Heart left ventricle (tissue), 16 donors: ENCODE results near the gene PSMB2. TPM values are rescaled to one million over a fixed set of nuclear protein-coding genes. Genes with fewer than 3 reads are reported as not detected.

Experiments
- ATAC-seq, 4 donors: fragments of 200-7000 bp; cut with Tn5 transposase; one replicate each; pipeline ENCODE4 v1.9.1; 2020 to 2022; ENCODE audit warnings: moderate library complexity in 4 of 4, mild to moderate bottlenecking in 3 of 4, moderate number of reproducible peaks in 1 of 4
- DNase-seq, 5 donors: peaks; one replicate each; pipeline ENCODE4 v3.0.0-alpha.2; 2020
- H3K27ac ChIP-seq, 12 donors: fragments of 200-600 bp; sonication (generic) in 4 of 12; one replicate each; pipeline versions ENCODE4 v1.5.0 to v1.8.0; 2016 to 2022; ENCODE audit warnings: mild to moderate bottlenecking in 2 of 12
- H3K27me3 ChIP-seq, 9 donors: fragments of 200-600 bp; sonication (generic) in 2 of 9; one replicate each; pipeline versions ENCODE4 v1.5.1 to v1.8.0; 2016 to 2022; ENCODE audit warnings: mild to moderate bottlenecking in 3 of 9
- H3K36me3 ChIP-seq, 9 donors: fragments of 200-600 bp; sonication (generic) in 2 of 9; one replicate each; pipeline versions ENCODE4 v1.5.0 to v1.8.0; 2018 to 2022; ENCODE audit warnings: mild to moderate bottlenecking in 2 of 9
- H3K4me1 ChIP-seq, 12 donors: fragments of 200-600 bp; sonication (generic) in 4 of 12; one replicate each; pipeline versions ENCODE4 v1.5.0 to v1.8.0; 2016 to 2022; ENCODE audit warnings: mild to moderate bottlenecking in 3 of 12
- H3K4me3 ChIP-seq, 12 donors: fragments of 200-600 bp; sonication (generic) in 4 of 12; one replicate each; pipeline versions ENCODE4 v1.5.0 to v1.8.0; 2017 to 2022; ENCODE audit warnings: mild to moderate bottlenecking in 9 of 12, moderate library complexity in 4 of 12
- H3K9me3 ChIP-seq, 12 donors: fragments of 200-600 bp; sonication (generic) in 4 of 12; one replicate each; pipeline versions ENCODE4 v1.5.0 to v1.8.0; 2016 to 2022; ENCODE audit warnings: mild to moderate bottlenecking in 1 of 12
- CTCF ChIP-seq, 12 donors: fragments of 200-600 bp; sonication (generic) in 4 of 12; IDR thresholded peaks; one replicate each; pipeline versions ENCODE4 v1.5.0 to v1.8.0; 2018 to 2022; ENCODE audit warnings: antibody characterized with exemption in 12 of 12, mild to moderate bottlenecking in 5 of 12
- POLR2A ChIP-seq, 2 donors: fragments of 450-650 bp; IDR thresholded peaks; one replicate each; pipeline ENCODE4 v1.6.1; 2017; ENCODE audit warnings: antibody characterized with exemption in 2 of 2, mild to moderate bottlenecking in 2 of 2, moderate library complexity in 2 of 2
- WGBS, 4 donors: extraction: QIAGEN DNeasy Blood & Tissue Kit in 2 of 4; methylation state at CpG; one replicate each; pipeline versions ENCODE4 v1.1.5 to v1.1.7; 2013 to 2018; 5-methylcytosine and 5-hydroxymethylcytosine counted together
- intact Hi-C, 10 donors: fragments of 100-400 bp; cut with DNase I; formaldehyde crosslinking; loops; one replicate each; pipeline versions ENCODE4 v1.11.1 to v1.14.2; 2022
- polyA plus RNA-seq, 2 donors: library from polyadenylated mRNA; stranded (reverse); fragments of 200-250 nt; gene quantifications; one replicate each; pipeline ENCODE4 v1.2.3, GENCODE V29; 2013
- total RNA-seq, 9 donors: library from RNA; depleted of rRNA in 2 of 9; stranded (reverse); fragments of >200 nt in 2 of 9; fragmentation: NEBNext Ultra II Directional in 3 of 9; extraction: Animal tissue kit (Norgen Biotek cat#: 25700) in 3 of 9; gene quantifications; one replicate each; pipeline versions ENCODE4 v1.1.0 to v1.2.4, GENCODE V29; 2016 to 2023
- donor health status: ischemic (EF 13 %, LVEDD 7.1; RV severe dilation, severe dysfunction).
- donor health status: healthy with polysubstance abuse.
- donor health status: DM: no; HTN: yes; CAD: no.
- donor health status: DM: no; HTN: no; CAD: no.
- donor health status: ischemic (EF 25% LVEDD 6.9; RV normal size, moderate dysfunction).
- donor health status: ischemic (EF 25% LVEDD 5.7; RV mildly dilated, moderate dysfunction).
- donor health status: healthy.
- donor health status: DM: yes; HTN: yes; CAD: no.
- donor health status: ischemic (EF 35%, LVEDD 5.7; RV mildly dilated, moderate dysfunction).
- donor health status: nonischemic (EF 11% LVEDD 7.7; RV severe dilation, severe dysfunction).
- donor health status: DM: yes; HTN: yes; CAD: no.
- donor health status: PGD.
- donor health status: ischemic (EF 29% LVEDD 5.4; RV normal size, mild dysfunction).
- donor health status: nonischemic (EF 23%, LVEDD 6.1; RV moderate dilation, normal function).

The PSMB2 gene
- total and polyA plus RNA-seq, 11 donors, result 36.3 to 60.0 (median 41.7) TPM

DNA sequence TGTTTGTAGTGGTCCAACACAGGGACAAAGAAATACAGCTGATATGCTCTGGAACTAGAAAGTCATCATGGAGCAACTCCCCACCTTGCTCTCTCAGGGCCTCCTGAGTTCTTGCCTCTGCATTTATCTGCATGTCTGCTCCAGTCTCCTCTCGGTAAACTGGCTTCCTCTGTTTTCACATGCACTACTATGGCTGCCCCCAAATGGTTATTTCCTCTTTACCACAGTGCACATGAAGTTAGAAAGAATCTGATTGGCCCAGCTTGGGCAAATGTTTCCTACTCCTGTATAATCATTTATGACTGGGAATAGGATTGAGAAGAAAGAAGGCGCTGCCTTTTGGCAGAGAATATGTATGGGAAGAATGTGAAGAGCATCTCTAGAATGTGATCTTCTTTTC, 16.5 kb upstream of the PSMB2 start:
- Histone ChIP-seq H3K4me3 (no peak overlapping the region), H3K27me3 (peaks cover 0 to 11% (median 0%) of the 10 kb centered on the region in 9 donors), H3K4me1 (no peaks in the 10 kb centered on the region), H3K27ac (no peak overlapping the region), H3K36me3 (no peaks in the 10 kb centered on the region), H3K9me3 (no peaks in the 10 kb centered on the region)
- DNase-seq (no peak), ATAC-seq (no peak)
- no peak for TF ChIP-seq CTCF (IDR thresholded peaks at IDR 0.05)
- TF ChIP-seq POLR2A (IDR thresholded peaks at IDR 0.05), result no peak
- 50 to 55% (median 53%) methylated on average over 2 of the region's 2 CpGs for WGBS, 4 donors
- intact Hi-C loops, result loop anchor here in 1 of 10 donors (5.0 kb wide), 1 partner anchor 99 kb away; no protein-coding TSS in a partner anchor

GRCh38 chr1:35656863-35657232, 15.5 kb upstream of the PSMB2 start:
- no peaks in the 10 kb centered on the region for H3K9me3 ChIP-seq
- DNase-seq, result no peak
- H3K4me1 ChIP-seq, result no peaks in the 10 kb centered on the region
- TF ChIP-seq CTCF (IDR thresholded peaks at IDR 0.05) (no peak), POLR2A (IDR thresholded peaks at IDR 0.05) (no peak)
- 76 to 85% (median 81%) methylated on average over 3 to 4 of the region's 4 CpGs for WGBS, 4 donors
- ATAC-seq, result no peak
- no peak overlapping the region for H3K4me3 ChIP-seq
- no peaks in the 10 kb centered on the region for H3K36me3 ChIP-seq
- intact Hi-C loops, result loop anchor here in 1 of 10 donors (5.0 kb wide), 1 partner anchor 100 kb away; no protein-coding TSS in a partner anchor
- H3K27ac ChIP-seq, result no peak overlapping the region
- peaks cover 0 to 11% (median 0%) of the 10 kb centered on the region in 9 donors for H3K27me3 ChIP-seq

DNA sequence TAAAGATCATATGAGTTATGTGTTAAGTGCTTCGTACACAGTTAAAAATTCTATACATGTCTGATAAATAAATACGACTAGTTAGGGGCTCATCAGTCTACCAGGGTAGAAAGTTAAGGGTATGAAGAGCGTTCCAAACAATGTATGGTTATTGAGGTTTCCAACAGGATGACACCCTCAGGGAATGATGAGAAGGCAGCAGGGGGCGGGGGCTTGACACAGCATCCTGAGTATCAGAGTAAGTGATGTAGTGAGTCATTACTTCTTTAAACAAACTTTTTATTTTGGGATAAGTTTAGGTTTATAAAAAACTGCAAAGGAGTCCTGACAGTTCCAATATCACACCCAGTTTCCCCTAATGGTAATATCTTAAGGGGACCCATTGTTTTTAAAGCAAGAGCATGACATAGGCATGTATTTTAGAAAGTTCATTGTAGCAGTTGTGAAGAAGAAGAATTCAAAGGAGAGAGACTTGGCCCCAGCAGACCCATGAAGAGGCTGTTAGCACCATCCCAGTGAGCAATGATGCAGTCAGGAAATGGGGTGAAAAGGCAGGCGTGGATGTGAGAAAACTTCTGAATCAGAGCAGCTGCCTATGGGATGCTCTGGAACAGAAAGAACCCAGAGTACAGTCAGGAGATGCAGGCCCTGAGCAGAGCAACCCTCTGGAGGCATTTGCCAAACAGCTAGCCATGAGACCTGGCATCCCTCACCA, 15.0 kb upstream of the PSMB2 start:
- intact Hi-C loops, result loop anchor here in 1 of 10 donors (5.0 kb wide), 1 partner anchor 101 kb away; no protein-coding TSS in a partner anchor
- Histone ChIP-seq H3K4me3 (no peak overlapping the region), H3K27me3 (peaks cover 0 to 11% (median 0%) of the 10 kb centered on the region in 9 donors), H3K4me1 (no peaks in the 10 kb centered on the region), H3K36me3 (no peaks in the 10 kb centered on the region), H3K27ac (no peak overlapping the region), H3K9me3 (no peaks in the 10 kb centered on the region)
- no peak for DNase-seq
- TF ChIP-seq CTCF (IDR thresholded peaks at IDR 0.05) (no peak), POLR2A (IDR thresholded peaks at IDR 0.05) (no peak)
- 65 to 74% (median 71%) methylated on average over 5 of the region's 5 CpGs for WGBS, 4 donors
- no peak for ATAC-seq

GRCh38 chr1:35655196-35655595, 13.9 kb upstream of the PSMB2 start:
- H3K9me3 ChIP-seq, result no peaks in the 10 kb centered on the region
- DNase-seq (no peak), ATAC-seq (no peak)
- WGBS, 4 donors, result 17 to 40% (median 28%) methylated on average over 1 of the region's 1 CpG
- H3K4me1 ChIP-seq, result no peaks in the 10 kb centered on the region
- no peaks in the 10 kb centered on the region for H3K36me3 ChIP-seq
- TF ChIP-seq CTCF (IDR thresholded peaks at IDR 0.05) (no peak), POLR2A (IDR thresholded peaks at IDR 0.05) (no peak)
- intact Hi-C loops, result loop anchor here in 1 of 10 donors (5.0 kb wide), 1 partner anchor 102 kb away; no protein-coding TSS in a partner anchor
- peaks cover 0 to 7% (median 0%) of the 10 kb centered on the region in 9 donors for H3K27me3 ChIP-seq
- no peak overlapping the region for H3K27ac ChIP-seq
- no peak overlapping the region for H3K4me3 ChIP-seq
